ENCODE results near the gene ACMSD. TPM values are rescaled to one million over a fixed set of nuclear protein-coding genes. Genes with fewer than 3 reads are reported as not detected.

Gene ACMSD
- total and polyA plus RNA-seq, 2 of the 13 experiments (the other 11 are each of a cell fraction or from before 2014, with no cell fraction given) = not detected

GRCh38 chr2:134791616-134792015, 46.8 kb upstream of the ACMSD start:
- no peak for DNase-seq (ENCODE audit: low spot score)
- Histone ChIP-seq H3K79me2 (ENCODE audit: insufficient read depth, low read length) (no peaks in the 10 kb centered on the region), H3K4me2 (ENCODE audit: low read depth, low read length) (no peak overlapping the region), H3K27ac (ENCODE audit: extremely low read length, insufficient read depth, low read length) (no peak overlapping the region), H3K4me3 (replicated peaks in 1 of 3; ENCODE audit: insufficient read depth in 1 of 3, low read depth in 2 of 3, low read length in 3 of 3) (no peak overlapping the region), H3K27me3 (ENCODE audit: control insufficient read depth in 1 of 2, insufficient read depth in 2 of 2, low read length in 2 of 2) (peaks cover 0 to 11% of the 10 kb centered on the region in 2 experiments; a peak in 3 of 5 replicates), H3K9ac (ENCODE audit: insufficient read depth, low read depth, low read length) (no peak overlapping the region), H3K36me3 (replicated peaks in 1 of 2; ENCODE audit: control insufficient read depth in 1 of 2, insufficient read depth in 2 of 2, low read length in 2 of 2) (no peaks in the 10 kb centered on the region), H3K4me1 (ENCODE audit: insufficient read depth, low read length) (no peaks in the 10 kb centered on the region), H3K9me3 (ENCODE audit: low read length) (no peaks in the 10 kb centered on the region), H4K20me1 (ENCODE audit: insufficient read depth, low read length) (no peaks in the 10 kb centered on the region), H2AFZ (ENCODE audit: low read length) (no peak overlapping the region)
- in situ Hi-C loops (cut with HindIII; ENCODE audit: extremely low pct_ligation_motif_present, low pct_unique_long_range_greater_than_20kb) (no loop called here), intact Hi-C loops (cut with micrococcal nuclease; ENCODE audit: unreplicated experiment) (no loop called here)
- POLR2A ChIA-PET = no interaction called here
- CTCF ChIA-PET (ENCODE audit: low intra/inter-chr PET ratio, low total read pairs) = no interaction called here
- TF ChIP-seq SRSF4 (IDR thresholded peaks at IDR 0.05; ENCODE audit: low read depth, low read length, poor library complexity, severe bottlenecking) (no peak), ZNF557 (CRISPR knock-in tag; IDR thresholded peaks at IDR 0.05) (no peak), CENPT (CRISPR knock-in tag; IDR thresholded peaks at IDR 0.05; ENCODE audit: low read depth) (no peak), ZNF704 (CRISPR knock-in tag; IDR thresholded peaks at IDR 0.05; ENCODE audit: borderline replicate concordance) (no peak), ZNF781 (CRISPR knock-in tag; IDR thresholded peaks at IDR 0.05; ENCODE audit: borderline replicate concordance, not compliant biosample characterization) (no peak), DDIT3 (CRISPR knock-in tag; IDR thresholded peaks at IDR 0.05) (no peak), RCOR2 (CRISPR knock-in tag; IDR thresholded peaks at IDR 0.05) (no peak), ZNF570 (CRISPR knock-in tag; IDR thresholded peaks at IDR 0.05; ENCODE audit: borderline replicate concordance) (no peak), GTF2F1 (IDR thresholded peaks at IDR 0.05; ENCODE audit: low read length) (no peak), ELK4 (CRISPR knock-in tag; IDR thresholded peaks at IDR 0.05; ENCODE audit: borderline replicate concordance) (no peak), ZNF687 (CRISPR knock-in tag; IDR thresholded peaks at IDR 0.05) (no peak), ZNF562 (CRISPR knock-in tag; IDR thresholded peaks at IDR 0.05; ENCODE audit: borderline replicate concordance) (no peak), ZXDC (CRISPR knock-in tag; IDR thresholded peaks at IDR 0.05) (no peak), ZNF234 (CRISPR knock-in tag; conservative IDR thresholded peaks at IDR 0.05) (no peak), ZKSCAN1 (IDR thresholded peaks at IDR 0.05; ENCODE audit: low read length) (no peak), ZNF138 (CRISPR knock-in tag; IDR thresholded peaks at IDR 0.05; ENCODE audit: low read depth) (no peak)
- 8% methylated on average over 3 of the region's 3 CpGs for WGBS (ENCODE audit: low lambda C conversion rate)
- no peak for ATAC-seq
- no peak for FAIRE-seq
- no TSS peak for BruUV-seq (replicated peaks)
